Measurements from ENCODE around the gene COG5.

- no peak for TF ChIP-seq CTCF (IDR thresholded peaks at IDR 0.05; ENCODE audit: low read depth, low read length, poor library complexity, severe bottlenecking)
- TF ChIP-seq EZH2phosphoT487 (IDR thresholded peaks at IDR 0.05; ENCODE audit: borderline replicate concordance, low read length): no peak
Observed at GRCh38 chr7:107220356-107220755, 343.4 kb downstream of the COG5 start.

All from DOHH2 (cell line).